Fibroblast of lung (primary cell): ENCODE measurements around the gene KCNK2. TPM values are rescaled to one million over a fixed set of nuclear protein-coding genes. Genes with fewer than 3 reads are reported as not detected.

ENCODE experiments used
- DNase-seq, 2 donors: peaks; one replicate each; pipeline versions ENCODE4 v3.0.0 to v3.0.0-alpha.2; 2010; ENCODE audit warnings: low read depth in 2 of 2
- H2AFZ ChIP-seq: 2 replicates; pipeline ENCODE4 v1.5.1; 2012; ENCODE audit warnings: low read length, control low read depth, inconsistent platforms
- H3K27ac ChIP-seq: 2 replicates; pipeline ENCODE4 v1.5.1; 2011; ENCODE audit warnings: low read length, control low read depth; ENCODE audit not compliant: insufficient read depth
- H3K27me3 ChIP-seq: 2 replicates; pipeline ENCODE4 v1.5.1; 2011; ENCODE audit warnings: mild to moderate bottlenecking, low read length; ENCODE audit not compliant: control insufficient read depth, insufficient read depth
- H3K36me3 ChIP-seq: 2 replicates; pipeline ENCODE4 v1.5.1; 2011; ENCODE audit warnings: low read length; ENCODE audit not compliant: control insufficient read depth, insufficient read depth
- H3K4me1 ChIP-seq: 2 replicates; pipeline ENCODE4 v1.5.1; 2011; ENCODE audit warnings: low read length; ENCODE audit not compliant: control insufficient read depth, insufficient read depth; ENCODE audit errors: extremely low read depth
- H3K4me2 ChIP-seq: 2 replicates; pipeline ENCODE4 v1.5.1; 2011; ENCODE audit warnings: low read length, control low read depth; ENCODE audit not compliant: insufficient read depth; ENCODE audit errors: extremely low read depth
- H3K4me3 ChIP-seq, 4 experiments: fragments of 200-600 bp in 1 of 4; sonication (generic) in 1 of 4; replicated peaks in 1 of 4; 2 replicates each; pipeline ENCODE4 v1.5.1; 2011 to 2016; ENCODE audit warnings: low read length in 4 of 4, low read depth in 3 of 4, mild to moderate bottlenecking in 3 of 4, control low read depth in 2 of 4, inconsistent platforms in 1 of 4, mixed read lengths in 1 of 4; ENCODE audit not compliant: insufficient read depth in 1 of 4; ENCODE audit errors: control extremely low read depth in 1 of 4
- H3K79me2 ChIP-seq: 2 replicates; pipeline ENCODE4 v1.5.1; 2012; ENCODE audit warnings: mild to moderate bottlenecking, low read length, inconsistent platforms; ENCODE audit not compliant: control insufficient read depth, insufficient read depth
- H3K9ac ChIP-seq: 2 replicates; pipeline ENCODE4 v1.5.1; 2011; ENCODE audit warnings: mild to moderate bottlenecking, low read length, control low read depth; ENCODE audit not compliant: insufficient read depth
- H3K9me3 ChIP-seq: 2 replicates; pipeline ENCODE4 v1.5.1; 2012; ENCODE audit warnings: low read depth, low read length; ENCODE audit not compliant: control insufficient read depth, insufficient read depth
- H4K20me1 ChIP-seq: 2 replicates; pipeline ENCODE4 v1.5.1; 2011; ENCODE audit warnings: low read length; ENCODE audit not compliant: control insufficient read depth, insufficient read depth; ENCODE audit errors: extremely low read depth
- CTCF ChIP-seq, 2 donors: IDR thresholded peaks in 1 of 2; conservative IDR thresholded peaks in 1 of 2; 1 replicate in 1 of 2; 2 replicates in 1 of 2; pipeline ENCODE4 v1.5.1; 2011 to 2012; ENCODE audit warnings: low read length in 2 of 2, control low read depth in 1 of 2, inconsistent platforms in 1 of 2, low read depth in 1 of 2, mild to moderate bottlenecking in 1 of 2
- EZH2 ChIP-seq: IDR thresholded peaks from 2 replicates; pipeline ENCODE4 v1.5.1; 2012; ENCODE audit warnings: low read length, control low read depth, mild to moderate bottlenecking; ENCODE audit errors: missing control alignments
- polyA plus RNA-seq, 2 donors: library from polyadenylated mRNA; depleted of rRNA in 1 of 2; stranded (reverse) in 1 of 2; unstranded in 1 of 2; fragments of >200 nt; gene quantifications; 2 replicates each; pipeline ENCODE4 v1.2.1, GENCODE V29; 2011 to 2012; ENCODE audit warnings: missing spikeins in 1 of 2
- total RNA-seq: library from RNA; depleted of rRNA; stranded (reverse); fragments of >200 nt; gene quantifications from 2 replicates; pipeline ENCODE4 v1.2.1, GENCODE V29; 2014

The KCNK2 gene
- total and polyA plus RNA-seq, 2 donors (not counting 1 experiment from before 2014, with no cell fraction given): 6.4 to 25.6 TPM

- no peaks in the 10 kb centered on the region for H3K36me3 ChIP-seq
- H3K4me2 ChIP-seq: no peak overlapping the region
- DNase-seq: no peak
- no peak overlapping the region for H3K9ac ChIP-seq
- H3K79me2 ChIP-seq: no peaks in the 10 kb centered on the region
- H3K27ac ChIP-seq: no peak overlapping the region
- no peaks in the 10 kb centered on the region for H3K9me3 ChIP-seq
- no peaks in the 10 kb centered on the region for H3K27me3 ChIP-seq
- H4K20me1 ChIP-seq: no peaks in the 10 kb centered on the region
- H2AFZ ChIP-seq: no peak overlapping the region
- TF ChIP-seq EZH2 (no peak), CTCF (conservative IDR thresholded peaks at IDR 0.05 in 1 of 2, IDR thresholded peaks at IDR 0.05 in 1 of 2; ENCODE audit: low read depth in 1 of 2, low read length in 2 of 2) (no peak)
- no peak overlapping the region for H3K4me3 ChIP-seq
- no peaks in the 10 kb centered on the region for H3K4me1 ChIP-seq
These were observed 61.0 kb downstream of the KCNK2 start for GRCh38 chr1:215143497-215143896.

- DNase-seq: peak; percentile 35 to 70
- no peak overlapping the region for H3K4me2 ChIP-seq
- no peaks in the 10 kb centered on the region for H3K36me3 ChIP-seq
- no peaks in the 10 kb centered on the region for H4K20me1 ChIP-seq
- no peak overlapping the region for H3K27ac ChIP-seq
- no peak overlapping the region for H2AFZ ChIP-seq
- no peaks in the 10 kb centered on the region for H3K27me3 ChIP-seq
- H3K9me3 ChIP-seq: no peaks in the 10 kb centered on the region
- H3K4me3 ChIP-seq: no peak overlapping the region
- peak; percentile 56 to 69 for TF ChIP-seq CTCF (conservative IDR thresholded peaks at IDR 0.05 in 1 of 2, IDR thresholded peaks at IDR 0.05 in 1 of 2; ENCODE audit: low read depth in 1 of 2, low read length in 2 of 2)
- TF ChIP-seq EZH2: no peak
- H3K9ac ChIP-seq: no peak overlapping the region
- H3K4me1 ChIP-seq: no peaks in the 10 kb centered on the region
- H3K79me2 ChIP-seq: no peaks in the 10 kb centered on the region
These were observed 63.9 kb downstream of the KCNK2 start for GRCh38 chr1:215146240-215146975.

- no peak for DNase-seq
- TF ChIP-seq CTCF (conservative IDR thresholded peaks at IDR 0.05 in 1 of 2, IDR thresholded peaks at IDR 0.05 in 1 of 2; ENCODE audit: low read depth in 1 of 2, low read length in 2 of 2) (no peak), EZH2 (no peak)
- H2AFZ ChIP-seq: no peak overlapping the region
- no peaks in the 10 kb centered on the region for H3K27me3 ChIP-seq
- H3K9ac ChIP-seq: no peak overlapping the region
- no peaks in the 10 kb centered on the region for H3K36me3 ChIP-seq
- H3K4me1 ChIP-seq: no peaks in the 10 kb centered on the region
- H3K9me3 ChIP-seq: no peaks in the 10 kb centered on the region
- no peak overlapping the region for H3K4me2 ChIP-seq
- no peaks in the 10 kb centered on the region for H3K79me2 ChIP-seq
- no peaks in the 10 kb centered on the region for H4K20me1 ChIP-seq
- no peak overlapping the region for H3K4me3 ChIP-seq
- H3K27ac ChIP-seq: no peak overlapping the region
These were observed 64.5 kb downstream of the KCNK2 start for GRCh38 chr1:215147024-215147423.
